Neural cell (in vitro differentiated cells): ENCODE measurements around the gene CARMIL1. TPM values are rescaled to one million over a fixed set of nuclear protein-coding genes. Genes with fewer than 3 reads are reported as not detected.

Experiments
- H2AFZ ChIP-seq: fragments of 200-600, 300-800 bp; sonication (generic), shearing (Covaris generic); 2 replicates; pipeline ENCODE4 v1.6.0; 2014; ENCODE audit warnings: low read depth, mild to moderate bottlenecking, antibody characterized with exemption, low read length, moderate library complexity
- H3F3A ChIP-seq: fragments of 200-600 bp; shearing (Covaris generic); 2 replicates; pipeline ENCODE4 v1.6.1; 2016; ENCODE audit warnings: mild to moderate bottlenecking, moderate library complexity, mixed read lengths, antibody characterized with exemption, low read length; ENCODE audit not compliant: insufficient read depth, poor library complexity, severe bottlenecking
- H3K27ac ChIP-seq: fragments of 200-600, 300-800 bp; sonication (generic), shearing (Covaris generic); 2 replicates; pipeline ENCODE4 v1.5.1; 2014; ENCODE audit warnings: mild to moderate bottlenecking, low read length, moderate library complexity
- H3K27me3 ChIP-seq: fragments of 300-800, 200-600 bp; sonication (generic), shearing (Covaris generic); 2 replicates; pipeline ENCODE4 v1.6.0; 2014; ENCODE audit warnings: mild to moderate bottlenecking, low read depth, low read length, moderate library complexity; ENCODE audit not compliant: insufficient read depth
- H3K36me3 ChIP-seq: fragments of 300-800, 200-600 bp; sonication (generic), shearing (Covaris generic); 2 replicates; pipeline ENCODE4 v1.5.1; 2014; ENCODE audit warnings: mild to moderate bottlenecking, antibody characterized with exemption, low read length, moderate library complexity; ENCODE audit not compliant: insufficient read depth
- H3K4me2 ChIP-seq: fragments of 300-800, 200-600 bp; sonication (generic), shearing (Covaris generic); 2 replicates; pipeline ENCODE4 v1.6.0; 2014; ENCODE audit warnings: mild to moderate bottlenecking, low read length
- H3K4me3 ChIP-seq: fragments of 300-800, 200-600 bp; sonication (generic), shearing (Covaris generic); 2 replicates; pipeline ENCODE4 v1.5.1; 2014; ENCODE audit warnings: mild to moderate bottlenecking, low read length, moderate library complexity
- H3K79me2 ChIP-seq: fragments of 200-600 bp; shearing (Covaris generic); replicated peaks from 2 replicates; pipeline ENCODE4 v1.6.0; 2014; ENCODE audit warnings: mild to moderate bottlenecking, low read length, moderate library complexity; ENCODE audit not compliant: insufficient read depth
- H3K9ac ChIP-seq: fragments of 300-800, 200-600 bp; sonication (generic), shearing (Covaris generic); 2 replicates; pipeline ENCODE4 v1.6.1; 2016; ENCODE audit warnings: mild to moderate bottlenecking, low read length, mixed read lengths
- H3K9me2 ChIP-seq: fragments of 200-600 bp; shearing (Covaris generic); 2 replicates; pipeline ENCODE4 v1.6.1; 2016; ENCODE audit warnings: mild to moderate bottlenecking, low read length, mixed read lengths; ENCODE audit not compliant: insufficient read depth
- H3K9me3 ChIP-seq: fragments of 200-600, 300-800 bp; sonication (generic), shearing (Covaris generic); 2 replicates; pipeline ENCODE4 v1.6.1; 2016; ENCODE audit warnings: mild to moderate bottlenecking, mixed run types, low read length, moderate library complexity, mixed read lengths
- H4K20me1 ChIP-seq: fragments of 200-600 bp; shearing (Covaris generic); 2 replicates; pipeline ENCODE4 v1.6.1; 2016; ENCODE audit warnings: mild to moderate bottlenecking, mixed run types; ENCODE audit not compliant: insufficient read depth
- CTCF ChIP-seq: fragments of 450-650 bp; IDR thresholded peaks from 2 replicates; pipeline ENCODE4 v1.5.1; 2014; ENCODE audit warnings: antibody characterized with exemption, mild to moderate bottlenecking, moderate library complexity; ENCODE audit not compliant: poor library complexity, severe bottlenecking
- EP300 ChIP-seq: fragments of 450-650 bp; conservative IDR thresholded peaks from 2 replicates; pipeline ENCODE4 v1.6.1; 2014; ENCODE audit warnings: antibody characterized with exemption, mild to moderate bottlenecking, moderate library complexity; ENCODE audit not compliant: poor library complexity, severe bottlenecking
- EZH2 ChIP-seq: fragments of 200-600, 300-800 bp; shearing (Covaris generic), sonication (generic); IDR thresholded peaks from 2 replicates; pipeline ENCODE4 v1.6.1; 2014; ENCODE audit warnings: antibody characterized with exemption, low read length, borderline replicate concordance, mild to moderate bottlenecking; ENCODE audit not compliant: insufficient read depth, poor library complexity, severe bottlenecking
- MXI1 ChIP-seq: fragments of 450-650 bp; conservative IDR thresholded peaks from 2 replicates; pipeline ENCODE4 v1.6.1; 2014; ENCODE audit warnings: antibody characterized with exemption, mild to moderate bottlenecking; ENCODE audit not compliant: poor library complexity, severe bottlenecking
- POLR2AphosphoS5 ChIP-seq: IDR thresholded peaks from 2 replicates; pipeline ENCODE4 v1.6.1; 2012
- RAD21 ChIP-seq: fragments of 450-650 bp; conservative IDR thresholded peaks from 2 replicates; pipeline ENCODE4 v1.6.1; 2014; ENCODE audit warnings: antibody characterized with exemption, mild to moderate bottlenecking, moderate library complexity
- REST ChIP-seq: IDR thresholded peaks from 2 replicates; pipeline ENCODE4 v1.6.1; 2012; ENCODE audit warnings: borderline replicate concordance
- SMC3 ChIP-seq: fragments of 450-650 bp; conservative IDR thresholded peaks from 2 replicates; pipeline ENCODE4 v1.6.1; 2014; ENCODE audit warnings: antibody characterized with exemption, mild to moderate bottlenecking, moderate library complexity; ENCODE audit not compliant: poor library complexity
- polyA plus RNA-seq: library from polyadenylated mRNA; depleted of rRNA; stranded (reverse); fragments of >200 nt; gene quantifications from 2 replicates; pipeline ENCODE4 v1.2.3, GENCODE V29; 2014

CARMIL1 gene
- polyA plus RNA-seq, 1 donor from 2014 or later: 5.3 TPM

GRCh38 chr6:25342802-25343201, 63.6 kb downstream of the CARMIL1 start:
- no peak overlapping the region for H3K9ac ChIP-seq
- no peak overlapping the region for H2AFZ ChIP-seq
- no peak overlapping the region for H3K4me3 ChIP-seq
- no peaks in the 10 kb centered on the region for H3K79me2 ChIP-seq
- TF ChIP-seq POLR2AphosphoS5 (no peak), EZH2 (no peak), REST (peak; percentile 41), EP300 (peak; percentile 37)
- no peaks in the 10 kb centered on the region for H3K36me3 ChIP-seq
- H3K4me2 ChIP-seq: peak overlapping the region; percentile 34
- H3F3A ChIP-seq: no peaks in the 10 kb centered on the region
- no peaks in the 10 kb centered on the region for H3K9me2 ChIP-seq
- H3K9me3 ChIP-seq: no peaks in the 10 kb centered on the region
- H3K27ac ChIP-seq: no peak overlapping the region
- H3K27me3 ChIP-seq: no peaks in the 10 kb centered on the region
- no peaks in the 10 kb centered on the region for H4K20me1 ChIP-seq

- H3K9ac ChIP-seq: no peak overlapping the region
- no peak for TF ChIP-seq MXI1
- no peak for TF ChIP-seq CTCF
- TF ChIP-seq SMC3: no peak
- TF ChIP-seq RAD21: no peak
- no peak for TF ChIP-seq EP300
- TF ChIP-seq REST: no peak
- H3F3A ChIP-seq: no peaks in the 10 kb centered on the region
Observed at GRCh38 chr6:25343984-25344383, 64.8 kb downstream of the CARMIL1 start.

More at GRCh38 chr6:25343984-25344383, 64.8 kb downstream of the CARMIL1 start:
- no peaks in the 10 kb centered on the region for H3K36me3 ChIP-seq
- no peaks in the 10 kb centered on the region for H3K79me2 ChIP-seq
- no peaks in the 10 kb centered on the region for H3K27me3 ChIP-seq
- H3K27ac ChIP-seq: no peak overlapping the region
- no peak overlapping the region for H3K4me3 ChIP-seq
- H3K9me2 ChIP-seq: no peaks in the 10 kb centered on the region
- no peaks in the 10 kb centered on the region for H3K9me3 ChIP-seq
- H4K20me1 ChIP-seq: no peaks in the 10 kb centered on the region
- no peak overlapping the region for H3K4me2 ChIP-seq
- no peak overlapping the region for H2AFZ ChIP-seq
